AG04450 (cell line): ENCODE data around the gene AQP4. TPM values are rescaled to one million over a fixed set of nuclear protein-coding genes. Genes with fewer than 3 reads are reported as not detected.

Source experiments
- CTCF ChIA-PET: fragments of 300-600, 350-600 bp; formaldehyde crosslinking; extraction: SDS; loops from one replicate; lab custom pipeline; 2022; ENCODE audit warnings: antibody characterized with exemption, inconsistent platforms; lab: Charles Lee
- POLR2A ChIA-PET: fragments of 350-600 bp; formaldehyde crosslinking; extraction: SDS; loops from one replicate; lab custom pipeline; 2021; ENCODE audit warnings: antibody characterized with exemption, inconsistent platforms; lab: Yijun Ruan, JAX
- DNase-seq: peaks from one replicate; pipeline ENCODE4 v3.0.0-alpha.2; 2011; ENCODE audit warnings: low read depth, low spot score
- H3K27ac ChIP-seq: one replicate; pipeline ENCODE4 v1.5.1; 2012; ENCODE audit warnings: low read depth, low read length, control low read depth
- H3K27me3 ChIP-seq: one replicate; pipeline ENCODE4 v1.6.0; 2012; ENCODE audit warnings: low read length; ENCODE audit not compliant: control insufficient read depth, insufficient read depth
- H3K4me3 ChIP-seq: 2 replicates; pipeline ENCODE4 v1.5.1; 2011; ENCODE audit warnings: mild to moderate bottlenecking, low read depth, low read length, control low read depth
- H3K9me3 ChIP-seq: 2 replicates; pipeline ENCODE4 v1.5.1; 2012; ENCODE audit warnings: low read length; ENCODE audit not compliant: control insufficient read depth, insufficient read depth
- CTCF ChIP-seq: IDR thresholded peaks from 2 replicates; pipeline ENCODE4 v1.5.1; 2011; ENCODE audit warnings: low read depth, low read length, control low read depth, inconsistent platforms
- polyA plus RNA-seq: library from polyadenylated mRNA; depleted of rRNA; stranded (reverse); fragments of >200 nt; gene quantifications from 2 replicates; pipeline ENCODE4 v1.2.3, GENCODE V29; 2011

The AQP4 gene
- polyA plus RNA-seq, 1 experiment: not detected

GRCh38 chr18:26812462-26812861 is 53.0 kb downstream of the AQP4 start:
- DNase-seq: no peak
- no peaks in the 10 kb centered on the region for H3K27me3 ChIP-seq
- no peak overlapping the region for H3K4me3 ChIP-seq
- H3K27ac ChIP-seq: no peak overlapping the region
- no peak for TF ChIP-seq CTCF
- ChIA-PET CTCF (no interaction called here), POLR2A (no interaction called here)
- H3K9me3 ChIP-seq: peaks cover 2% of the 10 kb centered on the region; the same call in 1 of the 2 replicates

DNA sequence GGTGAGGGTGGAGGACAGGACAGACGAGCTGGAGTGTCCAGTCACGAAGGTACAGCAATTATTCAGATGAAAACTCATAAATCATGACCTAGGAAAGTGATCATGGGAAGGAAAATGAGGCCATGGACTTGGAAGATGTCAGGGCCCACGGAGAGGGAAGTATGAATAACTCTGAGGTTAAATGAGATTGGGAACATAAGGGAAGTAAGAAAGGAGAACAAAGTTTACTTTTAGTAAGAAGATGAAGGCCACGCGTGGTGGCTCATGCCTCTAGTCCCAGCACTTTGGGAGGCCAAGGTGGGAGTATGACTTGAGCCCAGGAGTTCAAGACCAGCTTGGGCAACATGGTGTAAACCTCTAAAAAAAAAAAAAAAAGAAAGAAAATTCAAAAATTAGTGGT is 56.2 kb downstream of the AQP4 start:
- TF ChIP-seq CTCF: no peak
- CTCF ChIA-PET: no interaction called here
- POLR2A ChIA-PET: no interaction called here
- Histone ChIP-seq H3K9me3 (peaks cover 2% of the 10 kb centered on the region; the same call in 1 of the 2 replicates), H3K4me3 (no peak overlapping the region), H3K27ac (no peak overlapping the region), H3K27me3 (no peaks in the 10 kb centered on the region)
- no peak for DNase-seq

- Histone ChIP-seq H3K4me3 (no peak overlapping the region), H3K27me3 (no peaks in the 10 kb centered on the region), H3K9me3 (peaks cover 5% of the 10 kb centered on the region; the same call in 1 of the 2 replicates), H3K27ac (no peak overlapping the region)
- ChIA-PET POLR2A (no interaction called here), CTCF (no interaction called here)
- DNase-seq: no peak
- TF ChIP-seq CTCF: no peak
Measured at GRCh38 chr18:26806224-26806623, 59.3 kb downstream of the AQP4 start.

- Histone ChIP-seq H3K4me3 (no peak overlapping the region), H3K9me3 (peaks cover 5% of the 10 kb centered on the region; the same call in 1 of the 2 replicates), H3K27ac (no peak overlapping the region), H3K27me3 (no peaks in the 10 kb centered on the region)
- no peak for TF ChIP-seq CTCF
- no peak for DNase-seq
- CTCF ChIA-PET: no interaction called here
- POLR2A ChIA-PET: no interaction called here
Measured at GRCh38 chr18:26804519-26804918, 61.0 kb downstream of the AQP4 start.

DNA sequence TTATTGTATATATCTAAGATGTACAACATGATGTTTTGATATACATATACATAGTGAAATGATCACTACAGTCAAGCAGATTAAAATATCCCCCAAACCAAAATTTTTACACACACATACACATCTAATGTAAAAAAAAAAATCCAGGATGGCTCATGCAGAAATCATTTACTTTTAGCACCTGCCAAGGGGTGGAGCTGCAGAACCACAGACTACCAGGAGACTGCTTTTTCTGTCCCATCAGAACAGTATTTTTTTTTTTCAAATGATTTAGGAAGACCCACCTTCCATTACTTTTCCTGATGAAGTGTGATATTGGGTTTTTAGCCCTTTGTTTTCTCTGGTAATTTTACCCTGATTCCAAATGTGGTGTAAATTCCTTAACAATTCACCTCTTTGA is 61.9 kb downstream of the AQP4 start:
- peaks cover 3% of the 10 kb centered on the region; the same call in 1 of the 2 replicates for H3K9me3 ChIP-seq
- DNase-seq: no peak
- CTCF ChIA-PET: no interaction called here
- no peak overlapping the region for H3K27ac ChIP-seq
- POLR2A ChIA-PET: no interaction called here
- no peak overlapping the region for H3K4me3 ChIP-seq
- H3K27me3 ChIP-seq: no peaks in the 10 kb centered on the region
- no peak for TF ChIP-seq CTCF
